ENCODE results near the gene GALNTL6. TPM values are rescaled to one million over a fixed set of nuclear protein-coding genes. Genes with fewer than 3 reads are reported as not detected.

GALNTL6 gene
- total and polyA plus RNA-seq, 9 of the 15 experiments (the other 6 are each of a cell fraction or from before 2014, with no cell fraction given): 0.18 to 0.50 (median 0.29) TPM

DNA sequence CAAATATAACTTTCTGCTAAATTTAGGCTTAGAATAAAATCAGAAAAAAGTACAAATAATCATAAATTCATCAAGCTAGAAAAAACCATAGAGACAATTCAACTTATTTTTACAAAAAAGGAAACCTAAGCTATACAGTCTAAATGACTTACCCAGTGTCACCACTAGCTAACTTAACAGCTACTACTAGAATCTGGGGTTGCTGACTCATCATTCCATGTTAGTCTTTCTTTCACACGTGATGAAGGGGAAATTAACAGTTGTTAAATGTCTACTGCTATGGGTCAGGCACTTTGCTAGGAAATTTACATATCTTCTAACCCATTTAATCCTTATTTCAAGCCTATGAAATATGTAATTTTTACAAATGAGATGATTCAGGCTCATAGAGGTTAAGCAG is 1006.1 kb downstream of the GALNTL6 start (continued):
- TF ChIP-seq, protein P1, sequence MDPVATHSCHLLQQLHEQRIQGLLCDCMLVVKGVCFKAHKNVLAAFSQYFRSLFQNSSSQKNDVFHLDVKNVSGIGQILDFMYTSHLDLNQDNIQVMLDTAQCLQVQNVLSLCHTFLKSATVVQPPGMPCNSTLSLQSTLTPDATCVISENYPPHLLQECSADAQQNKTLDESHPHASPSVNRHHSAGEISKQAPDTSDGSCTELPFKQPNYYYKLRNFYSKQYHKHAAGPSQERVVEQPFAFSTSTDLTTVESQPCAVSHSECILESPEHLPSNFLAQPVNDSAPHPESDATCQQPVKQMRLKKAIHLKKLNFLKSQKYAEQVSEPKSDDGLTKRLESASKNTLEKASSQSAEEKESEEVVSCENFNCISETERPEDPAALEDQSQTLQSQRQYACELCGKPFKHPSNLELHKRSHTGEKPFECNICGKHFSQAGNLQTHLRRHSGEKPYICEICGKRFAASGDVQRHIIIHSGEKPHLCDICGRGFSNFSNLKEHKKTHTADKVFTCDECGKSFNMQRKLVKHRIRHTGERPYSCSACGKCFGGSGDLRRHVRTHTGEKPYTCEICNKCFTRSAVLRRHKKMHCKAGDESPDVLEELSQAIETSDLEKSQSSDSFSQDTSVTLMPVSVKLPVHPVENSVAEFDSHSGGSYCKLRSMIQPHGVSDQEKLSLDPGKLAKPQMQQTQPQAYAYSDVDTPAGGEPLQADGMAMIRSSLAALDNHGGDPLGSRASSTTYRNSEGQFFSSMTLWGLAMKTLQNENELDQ (CRISPR knock-in tag; IDR thresholded peaks at IDR 0.05; ENCODE audit: borderline replicate concordance): no peak
- TF ChIP-seq STAT5B (CRISPR knock-in tag; IDR thresholded peaks at IDR 0.05) (no peak), CBX8 (IDR thresholded peaks at IDR 0.05; ENCODE audit: borderline replicate concordance, extremely low read depth, low read depth, low read length, poor library complexity, severe bottlenecking) (no peak), KLF6 (CRISPR knock-in tag; IDR thresholded peaks at IDR 0.05; ENCODE audit: borderline replicate concordance) (no peak), RFX5 (IDR thresholded peaks at IDR 0.05; ENCODE audit: low read depth, low read length) (no peak), LEF1 (IDR thresholded peaks at IDR 0.05) (no peak), ZNF316 (IDR thresholded peaks at IDR 0.05) (peak; percentile 91), HDAC2 (IDR thresholded peaks at IDR 0.05) (no peak), FUS (optimal IDR thresholded peaks at IDR 0.05; ENCODE audit: low read depth, low read length) (no peak)
- TF ChIP-seq, protein P2, sequence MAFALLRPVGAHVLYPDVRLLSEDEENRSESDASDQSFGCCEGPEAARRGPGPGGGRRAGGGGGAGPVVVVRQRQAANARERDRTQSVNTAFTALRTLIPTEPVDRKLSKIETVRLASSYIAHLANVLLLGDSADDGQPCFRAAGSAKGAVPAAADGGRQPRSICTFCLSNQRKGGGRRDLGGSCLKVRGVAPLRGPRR (CRISPR knock-in tag; IDR thresholded peaks at IDR 0.05): no peak

Data from K562 (cell line).